ENCODE data around the gene ARL8B.
A peak's percentile ranks its signal among the peaks of the same experiment; 100 is the strongest.
"Not testable (repeated sequence)": the region's sequence is repeated elsewhere in the genome, so short reads cannot be mapped to it uniquely, and the experiment has no call there.

ARL8B gene

DNA sequence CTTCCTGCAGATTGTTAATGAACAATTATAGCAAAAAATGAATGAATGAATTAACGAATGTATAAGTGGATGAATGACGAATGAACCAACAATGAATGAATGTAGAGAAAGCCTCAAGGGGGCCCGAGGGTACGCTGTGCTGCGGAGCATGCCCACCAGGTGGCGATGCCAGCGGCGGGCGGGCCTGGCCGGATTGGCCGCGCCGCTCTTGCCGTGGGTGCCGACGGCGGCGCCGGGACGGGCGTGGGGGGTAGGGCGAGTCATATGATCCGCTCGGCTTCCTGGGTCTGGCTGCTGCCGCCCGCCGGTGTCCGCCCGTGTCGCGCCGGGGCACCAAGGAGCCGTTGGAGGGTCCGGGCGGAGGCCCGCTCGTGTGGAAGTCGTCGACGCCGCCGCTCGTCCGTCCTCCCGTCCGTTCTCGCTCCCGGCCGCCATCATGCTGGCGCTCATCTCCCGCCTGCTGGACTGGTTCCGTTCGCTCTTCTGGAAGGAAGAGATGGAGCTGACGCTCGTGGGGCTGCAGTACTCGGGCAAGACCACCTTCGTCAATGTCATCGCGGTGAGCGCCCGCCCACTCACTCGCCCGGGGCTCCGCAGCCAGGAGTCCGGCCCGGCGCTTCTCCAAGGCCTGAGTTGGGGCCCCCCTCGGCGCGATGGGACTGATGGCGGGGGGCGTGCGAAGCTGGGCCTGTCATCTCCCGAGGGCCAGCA lies at the start of gene ARL8B:
TSS of gene ARL8B (plus strand) at position 263 of the 711 bp plus-strand sequence. CDS start at position 437, 174 bp downstream.
- FAIRE-seq (peak; percentile 80), DNase-seq (ENCODE audit: insufficient read length, low spot score) (peak; percentile 94)

GRCh38 chr3:5073374-5074085 lies 48.6 kb upstream of the ARL8B start:
- no peak for DNase-seq (ENCODE audit: insufficient read length, low spot score)
- FAIRE-seq, result no peak

DNA sequence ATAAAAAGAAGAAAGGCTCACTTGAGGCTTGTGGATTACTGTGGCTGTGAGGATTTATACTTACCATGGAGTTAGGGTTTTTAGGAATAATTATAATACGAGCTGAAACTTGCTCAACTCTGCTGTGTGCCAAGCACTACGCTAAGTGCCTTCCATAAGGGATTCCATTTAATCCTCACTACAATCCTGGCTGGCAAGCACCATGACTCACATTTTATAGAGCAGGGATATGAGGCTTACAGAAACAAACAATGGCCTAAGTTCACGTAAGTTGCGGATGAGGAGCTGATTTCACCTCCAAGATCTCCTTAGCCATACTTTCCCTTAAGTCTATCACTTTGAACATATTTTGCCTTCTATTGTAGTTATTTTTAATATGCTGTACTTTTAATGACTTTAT lies 43.9 kb upstream of the ARL8B start:
- FAIRE-seq (no peak), DNase-seq (ENCODE audit: insufficient read length, low spot score) (no peak)

DNA sequence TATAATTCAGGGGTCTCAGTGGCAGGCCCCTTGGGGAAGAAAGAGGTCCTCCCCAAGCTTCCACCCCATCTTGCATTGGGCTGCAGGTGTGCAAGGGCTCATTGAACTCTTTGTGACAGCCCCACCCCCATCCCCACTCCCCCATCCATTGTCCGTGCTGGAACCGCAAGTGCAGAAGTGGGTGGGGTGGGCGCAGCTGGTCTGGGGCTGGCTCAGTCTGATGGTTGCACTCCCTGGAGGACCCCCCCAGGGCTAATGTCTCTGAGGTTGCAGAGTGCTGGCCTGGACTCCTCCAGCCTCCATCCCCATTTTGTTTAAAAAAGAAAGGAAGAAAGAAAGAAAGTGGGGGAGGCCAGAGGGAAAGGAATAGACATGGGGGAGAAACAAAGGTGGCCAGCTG lies 42.3 kb upstream of the ARL8B start:
- FAIRE-seq (no peak), DNase-seq (ENCODE audit: insufficient read length, low spot score) (no peak)

DNA sequence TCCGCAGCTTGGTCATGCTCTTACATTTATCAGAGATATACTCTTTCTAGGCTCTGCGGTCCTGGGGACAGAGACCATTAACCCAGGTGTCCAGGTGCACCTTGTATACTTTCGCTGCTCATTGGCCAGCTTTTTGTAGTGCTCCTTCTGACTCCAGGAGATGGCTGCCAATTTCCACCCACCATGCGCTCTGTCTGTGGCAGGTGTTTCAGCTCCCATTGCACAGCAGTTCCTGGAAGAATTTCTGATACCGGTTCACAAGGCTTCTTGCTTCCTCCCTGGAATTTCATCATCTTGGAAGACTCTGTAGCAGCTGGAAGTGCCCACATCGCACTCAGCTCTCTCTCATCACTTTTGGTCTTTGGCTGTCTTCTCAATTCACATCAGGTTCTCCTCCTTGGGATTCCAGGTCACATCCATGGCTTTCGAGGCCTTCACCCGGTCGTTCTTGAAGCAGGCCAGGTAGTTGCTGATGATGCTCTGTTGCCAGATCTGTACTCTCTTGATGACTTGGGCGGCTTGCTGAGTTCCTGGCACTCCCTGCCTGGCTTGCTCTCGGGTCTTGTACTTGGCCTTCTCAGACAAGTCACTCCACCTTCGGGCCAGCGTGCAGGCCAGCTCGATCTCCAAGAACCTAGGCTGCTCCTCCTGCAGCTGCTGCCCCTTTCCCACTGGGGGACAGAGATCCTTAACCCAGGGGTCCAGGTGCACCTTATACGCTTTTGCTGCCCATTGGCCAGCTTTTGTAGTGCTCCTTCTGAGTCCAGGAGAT lies 41.1 kb upstream of the ARL8B start:
- FAIRE-seq (no peak), DNase-seq (ENCODE audit: insufficient read length, low spot score) (no peak)

GRCh38 chr3:5081973-5082788 lies 39.9 kb upstream of the ARL8B start:
- not testable (repeated sequence) for FAIRE-seq; DNase-seq (ENCODE audit: insufficient read length, low spot score)

GRCh38 chr3:5082789-5083115 lies 39.3 kb upstream of the ARL8B start:
- FAIRE-seq (no peak), DNase-seq (ENCODE audit: insufficient read length, low spot score) (no peak)

DNA sequence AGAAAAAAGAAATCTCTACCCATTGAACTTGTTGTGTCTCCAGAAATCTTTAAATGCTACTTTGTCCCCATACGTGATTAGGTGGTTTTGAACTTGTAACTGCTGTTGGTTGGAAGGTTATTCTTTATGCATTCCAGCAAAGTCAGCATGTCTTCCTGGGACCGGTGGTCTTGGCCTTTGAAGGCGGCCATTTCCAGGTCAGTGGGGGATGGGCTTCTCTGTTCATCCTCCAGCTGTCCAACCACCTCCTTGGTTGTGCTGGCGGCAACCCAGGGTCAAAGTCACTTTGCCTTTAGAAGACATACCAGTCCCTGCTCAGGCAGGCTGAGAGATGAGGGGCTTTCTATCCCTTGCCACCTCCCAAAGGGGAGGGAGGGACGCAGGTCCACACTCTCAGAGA lies 37.9 kb upstream of the ARL8B start:
- FAIRE-seq (no peak), DNase-seq (ENCODE audit: insufficient read length, low spot score) (no peak)

- FAIRE-seq, result no peak
- DNase-seq (ENCODE audit: insufficient read length, low spot score), result no peak
Observed at GRCh38 chr3:5086708-5087107, 35.4 kb upstream of the ARL8B start.

DNA sequence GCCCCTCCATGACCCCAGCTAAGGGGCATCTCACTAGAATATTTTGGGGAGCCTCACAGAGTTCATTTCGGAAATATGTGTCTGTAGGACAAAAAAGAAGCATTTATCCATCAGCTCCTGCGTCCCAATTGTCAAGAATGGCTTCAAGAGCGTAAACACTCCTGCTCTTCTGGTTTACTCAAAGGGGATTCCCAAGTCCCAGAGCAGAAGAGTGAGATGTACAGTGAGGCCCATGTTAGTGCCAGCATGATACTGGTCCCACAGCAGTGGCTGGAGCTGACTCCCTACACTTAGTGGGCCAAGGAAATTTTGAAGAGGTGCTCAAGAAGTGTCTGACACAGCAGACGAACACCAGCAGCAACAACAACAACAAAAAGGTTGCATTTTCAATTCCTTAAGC lies 34.9 kb upstream of the ARL8B start:
- no peak for FAIRE-seq
- no peak for DNase-seq (ENCODE audit: insufficient read length, low spot score)

DNA sequence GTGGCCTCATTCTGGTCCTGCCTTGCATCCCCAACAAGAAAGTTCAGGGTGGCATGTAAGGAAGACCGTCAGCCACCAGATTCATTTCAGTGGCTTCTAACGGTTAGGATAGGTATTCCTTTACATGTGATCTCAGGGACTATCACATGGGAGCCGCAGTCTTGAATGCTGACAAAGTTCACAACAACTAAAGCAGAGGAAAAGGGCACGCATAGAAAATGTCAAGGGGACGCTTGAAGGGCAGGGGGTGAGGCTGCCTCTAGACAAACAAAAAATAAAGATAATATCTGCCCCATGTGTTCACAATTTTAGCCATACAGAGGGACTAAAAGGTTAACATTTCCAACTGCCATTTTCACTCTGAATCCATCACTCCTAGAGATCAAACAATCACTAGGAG lies 31.9 kb upstream of the ARL8B start:
- FAIRE-seq (no peak), DNase-seq (ENCODE audit: insufficient read length, low spot score) (no peak)

DNA sequence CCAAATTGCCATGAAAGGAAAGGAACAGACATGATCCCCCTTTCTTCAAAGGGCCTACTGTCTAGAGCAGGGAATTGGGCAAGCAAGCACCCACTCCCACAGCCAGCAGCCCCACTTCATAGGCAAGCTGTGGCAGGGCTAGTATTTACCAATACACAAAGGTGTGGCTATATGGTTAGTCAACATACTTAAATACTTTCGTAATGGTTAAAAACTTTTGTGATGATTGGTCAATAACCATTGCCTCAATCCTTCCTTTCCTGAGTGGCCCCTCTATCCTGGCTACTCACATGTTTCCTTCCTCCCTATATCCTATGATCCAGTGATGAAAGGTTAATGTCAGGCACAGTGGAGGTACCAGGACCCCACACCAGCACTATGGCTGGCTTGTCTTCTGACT lies 30.1 kb upstream of the ARL8B start:
- FAIRE-seq, result no peak
- DNase-seq (ENCODE audit: insufficient read length, low spot score), result no peak

DNA sequence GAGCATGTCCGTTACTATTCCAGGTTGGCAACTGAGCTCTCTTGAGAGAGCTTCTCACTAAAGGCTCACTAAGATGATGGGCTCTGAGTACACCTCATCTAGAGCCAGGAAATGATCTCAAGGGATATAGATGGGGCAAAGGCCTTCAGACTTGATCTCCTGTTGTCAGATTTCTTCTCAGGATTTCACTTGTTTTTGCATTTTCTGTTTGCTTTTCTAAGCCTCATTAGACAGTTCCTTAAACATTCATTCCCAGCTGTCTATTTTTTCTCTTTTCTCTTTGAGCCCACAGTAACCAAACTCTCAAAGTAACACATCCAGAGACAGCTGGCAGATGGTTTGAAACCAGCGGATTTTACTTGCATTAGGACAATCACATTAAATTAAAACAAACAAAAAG lies 28.4 kb upstream of the ARL8B start:
- DNase-seq (ENCODE audit: insufficient read length, low spot score) (no peak), FAIRE-seq (no peak)

- FAIRE-seq (no peak), DNase-seq (ENCODE audit: insufficient read length, low spot score) (no peak)
Observed at GRCh38 chr3:5095886-5096285, 26.2 kb upstream of the ARL8B start.

GRCh38 chr3:5096336-5097008 lies 25.6 kb upstream of the ARL8B start:
- DNase-seq (ENCODE audit: insufficient read length, low spot score), result no peak
- no peak for FAIRE-seq

DNA sequence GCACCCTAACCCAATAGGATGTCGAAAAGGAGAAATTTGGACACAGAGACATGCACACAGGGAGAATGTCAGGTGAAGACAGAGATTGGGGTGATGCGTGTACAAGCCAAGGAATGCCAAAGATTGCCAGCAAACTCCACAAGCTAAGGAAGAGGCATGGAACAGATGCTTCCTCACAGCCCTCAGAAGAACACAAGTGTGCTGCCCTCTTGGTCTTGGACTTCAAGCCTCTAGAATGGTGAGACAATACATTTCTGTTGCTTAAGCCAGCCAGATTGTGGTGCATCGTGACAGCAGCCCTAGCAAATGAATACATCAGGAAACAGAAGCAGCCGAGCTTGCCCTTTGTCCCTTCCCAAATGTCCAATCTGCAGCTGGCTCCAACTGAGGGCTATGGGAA lies 23.7 kb upstream of the ARL8B start:
- DNase-seq (ENCODE audit: insufficient read length, low spot score) (no peak), FAIRE-seq (no peak)

DNA sequence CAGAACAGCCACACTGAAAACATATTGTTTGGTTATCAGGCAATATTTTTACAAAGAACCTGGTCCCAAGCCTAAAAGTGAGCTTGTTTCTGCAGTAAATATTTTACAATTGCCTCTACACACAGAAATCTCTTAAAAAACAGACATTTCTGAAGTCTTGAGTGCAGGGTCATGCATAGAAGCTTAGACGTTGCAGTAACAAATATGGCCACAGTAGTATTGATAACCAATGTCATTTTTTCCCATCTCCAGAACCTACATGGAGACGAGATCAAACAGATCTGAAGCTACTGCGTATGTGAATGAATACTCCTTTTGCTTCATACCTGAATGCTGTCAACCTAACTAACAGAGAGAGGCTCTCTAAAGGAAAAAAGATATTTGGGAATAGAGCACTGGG lies 19.6 kb upstream of the ARL8B start:
- no peak for DNase-seq (ENCODE audit: insufficient read length, low spot score)
- no peak for FAIRE-seq

DNA sequence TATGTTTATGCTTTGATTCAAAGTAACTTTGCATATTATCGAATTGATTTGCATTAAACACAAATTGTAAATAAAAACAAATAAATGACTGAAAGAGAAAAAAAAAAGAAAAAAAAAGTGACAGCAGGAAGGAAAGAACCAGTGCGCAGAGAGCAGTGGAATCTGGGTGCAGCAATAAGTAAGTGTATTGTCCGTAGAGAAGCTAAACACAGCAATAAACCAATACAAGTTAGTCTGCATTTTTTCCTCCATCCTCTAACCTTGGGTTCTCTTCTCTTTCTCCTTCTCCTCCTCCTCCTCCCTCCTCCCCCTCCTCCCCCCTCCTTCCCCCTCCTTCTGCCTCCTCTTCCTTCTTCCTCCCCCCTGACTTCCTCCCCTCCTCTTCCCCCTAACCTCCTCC lies 18.3 kb upstream of the ARL8B start:
- DNase-seq (ENCODE audit: insufficient read length, low spot score), result no peak
- FAIRE-seq, result no peak

- FAIRE-seq (no peak), DNase-seq (ENCODE audit: insufficient read length, low spot score) (no peak)
Observed at GRCh38 chr3:5105050-5105449, 17.0 kb upstream of the ARL8B start.

DNA sequence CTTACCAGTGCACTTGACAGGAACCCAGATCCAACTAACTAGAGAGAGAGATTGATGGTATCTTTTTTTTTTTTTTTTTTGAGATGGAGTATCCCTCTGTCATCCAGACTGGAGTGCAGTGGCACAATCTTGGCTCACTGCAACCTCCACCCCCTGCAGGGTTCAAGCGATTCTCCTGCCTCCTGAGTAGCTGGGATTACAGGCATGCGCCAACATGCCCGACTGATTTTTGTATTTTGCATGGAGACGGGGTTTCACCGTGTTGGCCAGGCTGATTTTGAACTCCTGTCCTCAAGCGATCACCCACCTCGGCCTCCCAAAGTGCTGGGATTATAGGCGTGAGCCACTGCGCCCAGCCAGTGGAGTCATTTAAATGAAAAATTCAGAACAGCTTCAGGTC lies 15.7 kb upstream of the ARL8B start:
- FAIRE-seq; DNase-seq (ENCODE audit: insufficient read length, low spot score): not testable (repeated sequence)

Measured in GM19239 (cell line).